Psoas muscle (tissue), 8 donors: Measurements from ENCODE around the gene TOR1B. TPM values are rescaled to one million over a fixed set of nuclear protein-coding genes. Genes with fewer than 3 reads are reported as not detected.

Experiments
- ATAC-seq, 4 donors: fragments of 200-7000 bp; cut with Tn5 transposase; one replicate each; pipeline ENCODE4 v1.9.1; 2020; ENCODE audit warnings: moderate library complexity in 3 of 4, mild to moderate bottlenecking in 2 of 4
- DNase-seq, 2 donors: peaks; one replicate each; pipeline ENCODE4 v3.0.0-alpha.2; 2020
- H3K27ac ChIP-seq: fragments of 200-600 bp; one replicate; pipeline ENCODE4 v1.8.0; 2022
- H3K27me3 ChIP-seq, 3 donors: fragments of 200-600 bp in 1 of 3; one replicate each; pipeline versions ENCODE4 v1.6.1 to v1.8.0; 2013 to 2022; ENCODE audit warnings: low read length in 2 of 3, mild to moderate bottlenecking in 2 of 3, moderate library complexity in 1 of 3; ENCODE audit not compliant: insufficient read depth in 3 of 3
- H3K36me3 ChIP-seq, 2 donors: fragments of 200-600 bp in 1 of 2; one replicate each; pipeline versions ENCODE4 v1.6.1 to v1.8.0; 2013 to 2022; ENCODE audit warnings: low read depth in 1 of 2, mild to moderate bottlenecking in 1 of 2, moderate library complexity in 1 of 2; ENCODE audit not compliant: insufficient read depth in 1 of 2
- H3K4me1 ChIP-seq: fragments of 200-600 bp; one replicate; pipeline ENCODE4 v1.8.0; 2022
- H3K4me3 ChIP-seq: fragments of 200-600 bp; one replicate; pipeline ENCODE4 v1.8.0; 2022; ENCODE audit warnings: mild to moderate bottlenecking
- H3K9me3 ChIP-seq: fragments of 200-600 bp; one replicate; pipeline ENCODE4 v1.8.0; 2022
- WGBS, 3 donors: extraction: QIAGEN DNeasy Blood & Tissue Kit; methylation state at CpG; one replicate each; pipeline versions ENCODE4 v1.1.6 to v1.1.7; 2013; 5-methylcytosine and 5-hydroxymethylcytosine counted together
- intact Hi-C, 2 donors: fragments of 100-400 bp; cut with DNase I; formaldehyde crosslinking; loops; one replicate each; pipeline versions ENCODE4 v1.11.0 to v1.14.2; 2022
- polyA plus RNA-seq, 3 donors: library from polyadenylated mRNA; stranded (reverse); fragments of 200-250 nt; gene quantifications; one replicate each; pipeline ENCODE4 v1.2.3, GENCODE V29; 2013
- total RNA-seq, 4 donors: library from RNA; stranded (reverse); fragmentation: NEBNext Ultra II Directional in 2 of 4; extraction: Animal tissue kit (Norgen Biotek cat#: 25700) in 2 of 4; gene quantifications; one replicate each; pipeline versions ENCODE4 v1.2.1 to v1.2.4, GENCODE V29; 2021 to 2023
- TF ChIP-seq, protein P1 (sequence below): fragments of 200-600 bp; IDR thresholded peaks from one replicate; pipeline ENCODE4 v1.8.0; 2022; ENCODE audit warnings: antibody characterized with exemption
- donor health status: healthy with polysubstance abuse.
- donor health status: DM: no; HTN: no; CAD: no; lungs with moderate emphysema.
- donor health status: Bipolar disorder and iron deficiency.
- donor health status: healthy.
- donor health status: DM: yes; HTN: yes; CAD: no.
- donor health status: DM: no; HTN: no; CAD: no.
- donor health status: DM: no; HTN: no; CAD: no.
- donor health status: DM: yes; HTN: yes; CAD: no.

The TOR1B gene
- total and polyA plus RNA-seq, 7 donors = 13.0 to 30.1 (median 14.9) TPM

DNA sequence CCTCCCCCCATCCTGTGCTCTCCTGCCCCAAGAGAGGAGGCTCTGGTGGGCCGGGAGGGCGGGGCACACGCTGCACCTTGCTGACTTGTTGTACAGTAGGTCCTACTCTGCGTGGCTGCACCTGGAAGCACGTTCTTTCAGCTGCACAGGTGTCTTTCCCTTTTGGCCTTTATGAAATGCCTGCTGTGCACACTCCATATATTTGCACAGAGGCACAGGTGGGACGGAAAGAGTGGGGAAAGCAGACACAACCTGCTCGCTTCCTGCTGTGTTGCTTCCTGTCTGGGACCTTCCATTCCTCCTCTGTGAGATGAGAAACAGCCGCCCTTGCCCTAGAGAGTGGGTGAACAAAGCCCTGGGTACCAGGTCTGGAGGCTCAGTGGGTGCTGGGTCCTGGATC, 37.0 kb downstream of the TOR1B start:
- Histone ChIP-seq H3K27ac (no peak overlapping the region), H3K9me3 (no peaks in the 10 kb centered on the region), H3K4me3 (no peak overlapping the region), H3K27me3 (no peaks in the 10 kb centered on the region), H3K4me1 (peaks cover 12% of the 10 kb centered on the region), H3K36me3 (peaks cover 0 to 19% of the 10 kb centered on the region in 2 donors)
- WGBS, 3 donors = 88 to 90% (median 88%) methylated on average over 8 of the region's 8 CpGs
- no peak for ATAC-seq
- intact Hi-C loops = no loop called here
- TF ChIP-seq, protein P1, sequence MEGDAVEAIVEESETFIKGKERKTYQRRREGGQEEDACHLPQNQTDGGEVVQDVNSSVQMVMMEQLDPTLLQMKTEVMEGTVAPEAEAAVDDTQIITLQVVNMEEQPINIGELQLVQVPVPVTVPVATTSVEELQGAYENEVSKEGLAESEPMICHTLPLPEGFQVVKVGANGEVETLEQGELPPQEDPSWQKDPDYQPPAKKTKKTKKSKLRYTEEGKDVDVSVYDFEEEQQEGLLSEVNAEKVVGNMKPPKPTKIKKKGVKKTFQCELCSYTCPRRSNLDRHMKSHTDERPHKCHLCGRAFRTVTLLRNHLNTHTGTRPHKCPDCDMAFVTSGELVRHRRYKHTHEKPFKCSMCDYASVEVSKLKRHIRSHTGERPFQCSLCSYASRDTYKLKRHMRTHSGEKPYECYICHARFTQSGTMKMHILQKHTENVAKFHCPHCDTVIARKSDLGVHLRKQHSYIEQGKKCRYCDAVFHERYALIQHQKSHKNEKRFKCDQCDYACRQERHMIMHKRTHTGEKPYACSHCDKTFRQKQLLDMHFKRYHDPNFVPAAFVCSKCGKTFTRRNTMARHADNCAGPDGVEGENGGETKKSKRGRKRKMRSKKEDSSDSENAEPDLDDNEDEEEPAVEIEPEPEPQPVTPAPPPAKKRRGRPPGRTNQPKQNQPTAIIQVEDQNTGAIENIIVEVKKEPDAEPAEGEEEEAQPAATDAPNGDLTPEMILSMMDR = no peak
- no peak for DNase-seq

DNA sequence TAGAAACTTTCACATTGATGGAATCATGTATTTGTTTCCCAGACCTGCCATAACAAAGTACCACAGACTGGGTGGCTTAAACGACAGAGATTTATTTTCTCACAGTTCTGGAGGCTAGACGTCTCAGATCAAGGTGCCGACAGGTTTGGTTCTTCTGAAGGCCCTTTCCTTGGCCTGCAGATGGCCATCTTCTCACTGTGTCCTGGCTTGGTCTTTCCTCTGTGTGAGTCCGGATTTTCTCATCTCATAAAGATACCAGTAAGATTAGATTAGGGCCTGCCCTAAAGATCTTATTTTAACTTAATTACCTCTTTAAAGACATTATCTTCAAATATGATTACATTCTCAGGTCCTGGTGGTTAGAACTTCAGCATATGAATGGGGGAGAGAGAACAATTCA, 38.1 kb downstream of the TOR1B start:
- Histone ChIP-seq H3K4me3 (no peak overlapping the region), H3K27ac (no peak overlapping the region), H3K4me1 (peaks cover 10% of the 10 kb centered on the region), H3K27me3 (no peaks in the 10 kb centered on the region), H3K36me3 (peaks cover 0 to 19% of the 10 kb centered on the region in 2 donors), H3K9me3 (no peaks in the 10 kb centered on the region)
- WGBS, 3 donors = 74 to 84% (median 77%) methylated on average over 4 of the region's 4 CpGs
- ATAC-seq = no peak
- no peak for DNase-seq
- intact Hi-C loops = no loop called here
- TF ChIP-seq, protein P1 = no peak

GRCh38 chr9:129845373-129845772, 42.4 kb downstream of the TOR1B start:
- Histone ChIP-seq H3K4me1 (no peaks in the 10 kb centered on the region), H3K27me3 (no peaks in the 10 kb centered on the region), H3K36me3 (peaks cover 0 to 18% of the 10 kb centered on the region in 2 donors), H3K27ac (no peak overlapping the region), H3K4me3 (no peak overlapping the region), H3K9me3 (no peaks in the 10 kb centered on the region)
- intact Hi-C loops = no loop called here
- DNase-seq (no peak), ATAC-seq (no peak)
- 55 to 74% (median 68%) methylated on average over 2 of the region's 2 CpGs for WGBS, 3 donors
- TF ChIP-seq, protein P1 = no peak

- WGBS, 3 donors = 59 to 68% (median 68%) methylated on average over 4 of the region's 4 CpGs
- ATAC-seq = no peak
Measured at GRCh38 chr9:129848712-129849441, 45.9 kb downstream of the TOR1B start.

More at GRCh38 chr9:129848712-129849441, 45.9 kb downstream of the TOR1B start:
- Histone ChIP-seq H3K27ac (no peak overlapping the region), H3K4me1 (no peaks in the 10 kb centered on the region), H3K9me3 (no peaks in the 10 kb centered on the region), H3K27me3 (no peaks in the 10 kb centered on the region), H3K4me3 (no peak overlapping the region), H3K36me3 (peaks cover 0 to 46% of the 10 kb centered on the region in 2 donors)
- no peak for DNase-seq
- TF ChIP-seq, protein P1 = no peak
- intact Hi-C loops = no loop called here
